Stimulated activated naive CD4-positive, alpha-beta T cell treated with Interleukin-2 at 50 U/mL for 16 hours (primary cell): Measurements from ENCODE around the gene LBX2.

Experiments used
- DNase-seq: peaks from one replicate; lab custom pipeline; 2025; lab: John Stamatoyannopoulos, UW

LBX2 gene

GRCh38 chr2:74457129-74457548 lies 42.3 kb downstream of the LBX2 start:
- DNase-seq, result no peak

GRCh38 chr2:74454654-74455511 lies 44.5 kb downstream of the LBX2 start, which contains the start of gene INO80B:
INO80B (plus strand) TSS chr2:74455087; CDS start chr2:74455117, 30 bp downstream.
- DNase-seq, result peak; percentile 94

GRCh38 chr2:74450570-74451190 lies 48.7 kb downstream of the LBX2 start:
- no peak for DNase-seq

GRCh38 chr2:74448771-74449170 lies 50.6 kb downstream of the LBX2 start:
- no peak for DNase-seq
